Lung (tissue), 12 donors: Measurements from ENCODE around the gene PPHLN1. TPM values are rescaled to one million over a fixed set of nuclear protein-coding genes. Genes with fewer than 3 reads are reported as not detected.

Source experiments
- ATAC-seq: fragments of 200-7000 bp; cut with Tn5 transposase; one replicate; pipeline ENCODE4 v1.9.1; 2020; ENCODE audit warnings: moderate number of reproducible peaks; ENCODE audit not compliant: insufficient read depth, low FRiP score
- DNase-seq, 3 donors: peaks; one replicate each; pipeline ENCODE4 v3.0.0-alpha.2; 2013 to 2017
- H3K27ac ChIP-seq, 2 donors: one replicate each; pipeline ENCODE4 v1.5.1; 2013; ENCODE audit warnings: mild to moderate bottlenecking in 2 of 2, moderate library complexity in 2 of 2, control low read depth in 1 of 2, inconsistent platforms in 1 of 2, low read depth in 1 of 2, low read length in 1 of 2
- H3K27me3 ChIP-seq, 3 donors: one replicate each; pipeline ENCODE4 v1.5.1; 2013; ENCODE audit warnings: low read length in 2 of 3; ENCODE audit not compliant: control insufficient read depth in 3 of 3, insufficient read depth in 3 of 3
- H3K36me3 ChIP-seq, 4 donors: one replicate each; pipeline ENCODE4 v1.5.1; 2013; ENCODE audit warnings: low read length in 4 of 4, mild to moderate bottlenecking in 1 of 4, moderate library complexity in 1 of 4; ENCODE audit not compliant: control insufficient read depth in 4 of 4, insufficient read depth in 4 of 4
- H3K4me1 ChIP-seq, 5 donors: one replicate each; pipeline ENCODE4 v1.5.1; 2013; ENCODE audit warnings: low read length in 5 of 5, mild to moderate bottlenecking in 2 of 5, moderate library complexity in 1 of 5; ENCODE audit not compliant: control insufficient read depth in 5 of 5, insufficient read depth in 5 of 5
- H3K4me3 ChIP-seq: one replicate; pipeline ENCODE4 v1.5.1; 2013; ENCODE audit warnings: mild to moderate bottlenecking, control low read depth, moderate library complexity
- H3K9ac ChIP-seq, 2 donors: one replicate each; pipeline ENCODE4 v1.5.1; 2013; ENCODE audit warnings: low read length in 2 of 2, control low read depth in 1 of 2; ENCODE audit not compliant: insufficient read depth in 1 of 2
- H3K9me3 ChIP-seq, 4 donors: one replicate each; pipeline ENCODE4 v1.5.1; 2013; ENCODE audit warnings: low read length in 3 of 4, mild to moderate bottlenecking in 1 of 4, moderate library complexity in 1 of 4; ENCODE audit not compliant: control insufficient read depth in 4 of 4, insufficient read depth in 3 of 4
- CTCF ChIP-seq: IDR thresholded peaks from 2 replicates; pipeline ENCODE4 v1.5.1; 2012; ENCODE audit warnings: mild to moderate bottlenecking; ENCODE audit errors: control extremely low read depth, extremely low read depth
- WGBS, 2 donors: extraction: QIAGEN DNeasy Blood & Tissue Kit; methylation state at CpG; one replicate each; pipeline ENCODE4 v1.1.7; 2013; 5-methylcytosine and 5-hydroxymethylcytosine counted together
- polyA plus RNA-seq, 2 donors: library from polyadenylated mRNA; stranded (reverse); fragments of 200-250 nt; gene quantifications; one replicate each; pipeline ENCODE4 v1.2.1, GENCODE V29; 2013
- total RNA-seq, 2 donors: library from RNA; depleted of rRNA in 1 of 2; stranded (reverse); fragments of >200 nt in 1 of 2; gene quantifications; one replicate each; pipeline ENCODE4 v1.2.1, GENCODE V29; 2014 to 2021
- donor health status: control.
- donor health status: control.
- donor health status: Bipolar disorder and iron deficiency.
- donor health status: healthy.
- donor health status: DM: yes; HTN: yes; CAD: no.

PPHLN1 gene
- total and polyA plus RNA-seq, 4 donors = 26.5 to 72.5 (median 34.3) TPM

- DNase-seq (no peak), ATAC-seq (no peak)
- WGBS, 2 donors = 85 to 95% methylated on average over 3 of the region's 3 CpGs
- H3K27me3 ChIP-seq = no peaks in the 10 kb centered on the region
- no peak overlapping the region for H3K4me3 ChIP-seq
- no peak overlapping the region for H3K9ac ChIP-seq
- peaks cover 2 to 10% (median 4%) of the 10 kb centered on the region in 4 donors for H3K36me3 ChIP-seq
- peaks cover 0 to 3% (median 0%) of the 10 kb centered on the region in 5 donors for H3K4me1 ChIP-seq
- no peak for TF ChIP-seq CTCF
- no peaks in the 10 kb centered on the region for H3K9me3 ChIP-seq
- no peak overlapping the region for H3K27ac ChIP-seq
These were observed 70.7 kb downstream of the PPHLN1 start for GRCh38 chr12:42396473-42397259.

GRCh38 chr12:42402821-42403411 lies 76.9 kb downstream of the PPHLN1 start:
- Histone ChIP-seq H3K27ac (no peak overlapping the region), H3K9ac (no peak overlapping the region), H3K27me3 (no peaks in the 10 kb centered on the region), H3K9me3 (no peaks in the 10 kb centered on the region), H3K4me3 (no peak overlapping the region), H3K4me1 (no peaks in the 10 kb centered on the region), H3K36me3 (peaks cover 4 to 9% (median 5%) of the 10 kb centered on the region in 4 donors)
- DNase-seq (no peak), ATAC-seq (no peak)
- TF ChIP-seq CTCF = no peak

GRCh38 chr12:42407306-42407705 lies 81.3 kb downstream of the PPHLN1 start:
- no peaks in the 10 kb centered on the region for H3K4me1 ChIP-seq
- no peaks in the 10 kb centered on the region for H3K27me3 ChIP-seq
- H3K27ac ChIP-seq = no peak overlapping the region
- DNase-seq (no peak), ATAC-seq (no peak)
- H3K4me3 ChIP-seq = no peak overlapping the region
- 100% methylated on average over 1 of the region's 1 CpG for WGBS, 2 donors
- peaks cover 0 to 4% (median 2%) of the 10 kb centered on the region in 4 donors for H3K36me3 ChIP-seq
- H3K9ac ChIP-seq = no peak overlapping the region
- no peaks in the 10 kb centered on the region for H3K9me3 ChIP-seq
- no peak for TF ChIP-seq CTCF
